Colonic mucosa (tissue), 4 donors: ENCODE data around the gene IMPDH2. TPM values are rescaled to one million over a fixed set of nuclear protein-coding genes. Genes with fewer than 3 reads are reported as not detected.
A peak's percentile ranks its signal among the peaks of the same experiment; 100 is the strongest.

Source experiments
- DNase-seq: peaks from one replicate; pipeline ENCODE4 v3.0.0-alpha.2; 2020
- H3K27ac ChIP-seq: fragments of 200-600 bp; one replicate; pipeline ENCODE4 v1.8.0; 2021
- H3K27me3 ChIP-seq: fragments of 200-600 bp; one replicate; pipeline ENCODE4 v1.8.0; 2021
- H3K36me3 ChIP-seq: fragments of 200-600 bp; one replicate; pipeline ENCODE4 v1.8.0; 2021
- H3K4me1 ChIP-seq: fragments of 200-600 bp; one replicate; pipeline ENCODE4 v1.8.0; 2021; ENCODE audit warnings: mild to moderate bottlenecking
- H3K4me3 ChIP-seq: fragments of 200-600 bp; one replicate; pipeline ENCODE4 v1.8.0; 2021
- H3K9ac ChIP-seq, 2 donors: one replicate each; pipeline ENCODE4 v1.7.0; 2013; ENCODE audit warnings: control low read depth in 2 of 2, low read depth in 2 of 2, low read length in 2 of 2
- H3K9me3 ChIP-seq: fragments of 200-600 bp; one replicate; pipeline ENCODE4 v1.8.0; 2021
- CTCF ChIP-seq: fragments of 200-600 bp; IDR thresholded peaks from one replicate; pipeline ENCODE4 v1.8.0; 2022; ENCODE audit warnings: antibody characterized with exemption, mild to moderate bottlenecking
- intact Hi-C: fragments of 100-400 bp; cut with DNase I; formaldehyde crosslinking; loops from one replicate; pipeline ENCODE4 v1.14.1; 2022
- microRNA-seq: library from miRNA; unstranded; fragments of <30 nt; microRNA quantifications from one replicate; pipeline ENCODE4, GENCODE V29; 2019
- total RNA-seq, 2 donors: library from RNA; stranded (reverse); fragmentation: NEBNext Ultra II Directional in 1 of 2; extraction: Animal tissue kit (Norgen Biotek cat#: 25700) in 1 of 2; gene quantifications; one replicate each; pipeline ENCODE4 v1.2.1, GENCODE V29; 2021
- donor health status: healthy.
- donor health status: DM: no; HTN: no; CAD: no.
- donor health status: DM: no; HTN: no; CAD: no.

The IMPDH2 gene
- total RNA-seq, 2 donors from 2014 or later, result 126 to 249 TPM

DNA sequence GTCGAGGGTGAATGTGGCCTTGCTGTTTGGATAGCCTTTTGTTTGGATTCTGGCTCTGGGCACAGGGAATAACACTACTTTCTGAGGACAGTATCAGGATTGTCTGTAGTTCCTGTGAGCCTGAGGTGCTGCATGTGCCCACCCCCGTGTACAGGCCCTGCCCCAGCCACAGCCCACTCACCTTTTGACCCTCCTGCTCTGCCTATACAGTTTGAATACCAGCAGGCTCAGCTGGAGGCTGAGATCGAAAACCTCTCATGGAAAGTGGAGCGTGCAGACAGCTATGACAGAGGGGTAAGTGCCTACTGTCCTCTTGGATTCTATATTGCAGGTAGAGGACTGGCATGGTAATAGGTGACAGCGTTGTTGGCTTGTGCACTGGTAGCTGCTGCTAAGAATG, 46.5 kb downstream of the IMPDH2 start:
- no peaks in the 10 kb centered on the region for H3K9me3 ChIP-seq
- intact Hi-C loops, result loop anchor here (10.0 kb wide), 1 partner anchor 112 kb away; the partner anchor contains the start of gene QRICH1
- no peaks in the 10 kb centered on the region for H3K36me3 ChIP-seq
- no peak overlapping the region for H3K4me3 ChIP-seq
- TF ChIP-seq CTCF, result no peak
- H3K4me1 ChIP-seq, result no peaks in the 10 kb centered on the region
- H3K27me3 ChIP-seq, result no peaks in the 10 kb centered on the region
- no peak overlapping the region for H3K27ac ChIP-seq
- no peak overlapping the region for H3K9ac ChIP-seq
- no peak for DNase-seq

GRCh38 chr3:48982016-48982415, 47.2 kb downstream of the IMPDH2 start:
- H3K27ac ChIP-seq, result no peak overlapping the region
- no peaks in the 10 kb centered on the region for H3K27me3 ChIP-seq
- intact Hi-C loops, result loop anchor here (10.0 kb wide), 1 partner anchor 113 kb away; the partner anchor contains the start of gene QRICH1
- H3K9me3 ChIP-seq, result no peaks in the 10 kb centered on the region
- H3K4me1 ChIP-seq, result no peaks in the 10 kb centered on the region
- H3K4me3 ChIP-seq, result no peak overlapping the region
- no peak for DNase-seq
- H3K36me3 ChIP-seq, result no peaks in the 10 kb centered on the region
- no peak overlapping the region for H3K9ac ChIP-seq
- TF ChIP-seq CTCF, result no peak

- Histone ChIP-seq H3K4me1 (no peaks in the 10 kb centered on the region), H3K36me3 (peaks cover 12% of the 10 kb centered on the region), H3K27ac (no peak overlapping the region), H3K9me3 (no peaks in the 10 kb centered on the region), H3K27me3 (no peaks in the 10 kb centered on the region), H3K4me3 (no peak overlapping the region), H3K9ac (no peak overlapping the region)
- no peak for DNase-seq
- TF ChIP-seq CTCF, result no peak
- intact Hi-C loops, result loop anchor here (10.0 kb wide), 1 partner anchor 115 kb away; the partner anchor contains the start of gene QRICH1
Observed at GRCh38 chr3:48980295-48980694, 48.9 kb downstream of the IMPDH2 start.

DNA sequence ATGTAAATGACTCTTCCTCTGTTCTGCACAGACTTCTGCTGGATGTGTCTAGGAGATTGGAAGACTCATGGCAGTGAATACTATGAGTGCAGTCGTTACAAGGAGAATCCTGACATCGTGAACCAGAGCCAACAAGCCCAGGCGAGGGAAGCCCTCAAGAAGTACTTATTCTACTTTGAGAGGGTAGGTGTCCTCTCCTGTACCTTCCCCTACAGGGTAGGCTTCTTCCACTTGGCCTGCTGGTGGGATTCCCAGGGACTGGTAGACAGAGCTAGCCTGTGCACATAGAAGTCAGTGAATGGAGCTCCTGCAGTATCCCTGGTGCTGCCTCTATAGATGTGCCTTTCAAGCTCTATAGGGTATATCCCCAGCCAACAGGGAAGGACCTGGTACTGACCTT, 49.7 kb downstream of the IMPDH2 start:
- no peak overlapping the region for H3K27ac ChIP-seq
- DNase-seq, result no peak
- intact Hi-C loops, result no loop called here
- no peak overlapping the region for H3K9ac ChIP-seq
- no peak for TF ChIP-seq CTCF
- no peaks in the 10 kb centered on the region for H3K4me1 ChIP-seq
- no peaks in the 10 kb centered on the region for H3K9me3 ChIP-seq
- peaks cover 13% of the 10 kb centered on the region for H3K36me3 ChIP-seq
- H3K27me3 ChIP-seq, result no peaks in the 10 kb centered on the region
- H3K4me3 ChIP-seq, result no peak overlapping the region

Small RNA genes lying within 50 kb of the gene (microRNA-seq; reads per million reads assigned to microRNA genes)
- gene MIR191 (15,991 reads per million, percentile 95 among the genes with 10 or more reads in this experiment), gene MIR425 (6,646 reads per million, percentile 92 among the genes with 10 or more reads in this experiment)

Other genes with a start within 250 kb of the IMPDH2 start
- gene PRKAR2A, start 181.5 kb downstream of the IMPDH2 start, total RNA-seq, result 100 to 1,000 TPM in 1 of 2 donors, 10 to 100 TPM in 1; 66.8 to 117 TPM
- 10 to 100 TPM; 28.6 to 31.5 TPM for gene SLC25A20, start 130.5 kb downstream of the IMPDH2 start, total RNA-seq
- gene ARIH2, start 110.6 kb downstream of the IMPDH2 start, total RNA-seq, result 10 to 100 TPM; 55.6 to 77.4 TPM
- gene P4HTM, start 39.2 kb downstream of the IMPDH2 start, total RNA-seq, result 10 to 100 TPM; 34.9 to 73.9 TPM
- 100 to 1,000 TPM in 1 of 2 donors, 10 to 100 TPM in 1; 92.3 to 150 TPM for gene WDR6, start 22.0 kb downstream of the IMPDH2 start, total RNA-seq
- gene DALRD3, start 10.8 kb downstream of the IMPDH2 start, total RNA-seq, result 10 to 100 TPM; 22.0 to 23.5 TPM
- gene NDUFAF3, start 7.3 kb downstream of the IMPDH2 start, total RNA-seq, result 10 to 100 TPM; 62.2 to 98.4 TPM
- gene QRICH1, start 64.7 kb upstream of the IMPDH2 start, total RNA-seq, result 10 to 100 TPM; 59.8 to 76.0 TPM
- 100 to 1,000 TPM; 371 to 374 TPM for gene QARS1, start 75.4 kb upstream of the IMPDH2 start, total RNA-seq
- gene USP19, start 91.4 kb upstream of the IMPDH2 start, total RNA-seq, result 10 to 100 TPM; 59.1 to 81.0 TPM
- 100 to 1,000 TPM in 1 of 2 donors, 10 to 100 TPM in 1; 83.5 to 112 TPM for gene LAMB2, start 103.7 kb upstream of the IMPDH2 start, total RNA-seq
- gene CCDC71, start 136.9 kb upstream of the IMPDH2 start, total RNA-seq, result 10 to 100 TPM; 17.8 to 22.6 TPM
- gene KLHDC8B, start 142.2 kb upstream of the IMPDH2 start, total RNA-seq, result 1 to 10 TPM; 5.1 to 9.4 TPM
- 1 to 10 TPM; 3.1 to 4.2 TPM for gene C3orf62, start 247.8 kb upstream of the IMPDH2 start, total RNA-seq